Keratinocyte (primary cell): ENCODE data around the gene PLPP1. TPM values are rescaled to one million over a fixed set of nuclear protein-coding genes. Genes with fewer than 3 reads are reported as not detected.

ENCODE experiments used
- DNase-seq: peaks from one replicate; pipeline ENCODE4 v3.0.0-alpha.2; 2011; ENCODE audit warnings: low read depth, missing footprints, low spot score
- FAIRE-seq: peaks from 2 replicates; lab custom pipeline; 2011; peaks lifted over from hg19 to GRCh38; lab: Jason Lieb, UNC
- H2AFZ ChIP-seq: 2 replicates; pipeline ENCODE4 v1.6.0; 2012; ENCODE audit warnings: low read length, control low read depth, inconsistent platforms; ENCODE audit not compliant: control insufficient read depth
- H3K27ac ChIP-seq: 2 replicates; pipeline ENCODE4 v1.5.1; 2011; ENCODE audit warnings: low read length; ENCODE audit not compliant: control insufficient read depth, insufficient read depth
- H3K27me3 ChIP-seq: 3 replicates; pipeline ENCODE4 v1.6.0; 2011; ENCODE audit warnings: low read length; ENCODE audit not compliant: control insufficient read depth, insufficient read depth; ENCODE audit errors: extremely low read depth
- H3K36me3 ChIP-seq, 2 experiments: 2 replicates in 1 of 2; 3 replicates in 1 of 2; pipeline ENCODE4 v1.5.1; 2011; ENCODE audit warnings: low read length in 2 of 2, mild to moderate bottlenecking in 1 of 2; ENCODE audit not compliant: control insufficient read depth in 2 of 2, insufficient read depth in 2 of 2; ENCODE audit errors: extremely low read depth in 1 of 2
- H3K4me1 ChIP-seq: 3 replicates; pipeline ENCODE4 v1.5.1; 2011; ENCODE audit warnings: low read length; ENCODE audit not compliant: control insufficient read depth, insufficient read depth; ENCODE audit errors: extremely low read depth
- H3K4me2 ChIP-seq: 3 replicates; pipeline ENCODE4 v1.6.0; 2011; ENCODE audit warnings: low read depth, low read length; ENCODE audit not compliant: control insufficient read depth, insufficient read depth; ENCODE audit errors: extremely low read depth
- H3K4me3 ChIP-seq, 3 experiments: fragments of 200-600 bp in 1 of 3; sonication (generic) in 1 of 3; 2 replicates in 2 of 3; 3 replicates in 1 of 3; pipeline ENCODE4 v1.5.1; 2011 to 2016; ENCODE audit warnings: low read length in 3 of 3, mild to moderate bottlenecking in 3 of 3, control low read depth in 2 of 3, inconsistent platforms in 1 of 3, low read depth in 1 of 3, mixed read lengths in 1 of 3, mixed run types in 1 of 3, moderate library complexity in 1 of 3; ENCODE audit not compliant: control insufficient read depth in 2 of 3, insufficient read depth in 2 of 3; ENCODE audit errors: extremely low read depth in 1 of 3
- H3K79me2 ChIP-seq: 2 replicates; pipeline ENCODE4 v1.6.0; 2012; ENCODE audit warnings: low read length; ENCODE audit not compliant: control insufficient read depth, insufficient read depth
- H3K9ac ChIP-seq: 3 replicates; pipeline ENCODE4 v1.6.0; 2011; ENCODE audit warnings: low read length; ENCODE audit not compliant: control insufficient read depth, insufficient read depth; ENCODE audit errors: extremely low read depth
- H3K9me1 ChIP-seq: 3 replicates; pipeline ENCODE4 v1.6.0; 2011; ENCODE audit warnings: low read length; ENCODE audit not compliant: control insufficient read depth, insufficient read depth; ENCODE audit errors: extremely low read depth
- H3K9me3 ChIP-seq: 2 replicates; pipeline ENCODE4 v1.5.1; 2012; ENCODE audit warnings: low read depth, low read length; ENCODE audit not compliant: control insufficient read depth
- H4K20me1 ChIP-seq: 3 replicates; pipeline ENCODE4 v1.6.0; 2011; ENCODE audit warnings: low read length; ENCODE audit not compliant: control insufficient read depth, insufficient read depth; ENCODE audit errors: extremely low read depth
- CTCF ChIP-seq, 3 experiments: IDR thresholded peaks in 1 of 3; conservative IDR thresholded peaks in 1 of 3; optimal IDR thresholded peaks in 1 of 3; 2 replicates in 2 of 3; 3 replicates in 1 of 3; pipeline versions ENCODE3 to v1.5.1; 2011; ENCODE audit warnings: low read length in 3 of 3, mild to moderate bottlenecking in 3 of 3, moderate library complexity in 2 of 3, control low read depth in 1 of 3, inconsistent platforms in 1 of 3; ENCODE audit not compliant: insufficient read depth in 2 of 3; ENCODE audit errors: extremely low read depth in 1 of 3
- EZH2 ChIP-seq: IDR thresholded peaks from one replicate; pipeline ENCODE4 v1.6.1; 2012; ENCODE audit warnings: inconsistent platforms, mild to moderate bottlenecking, low read length, moderate library complexity
- dilution Hi-C: fragments of 300-500 bp; cut with MboI; formaldehyde crosslinking; loops from one replicate; pipeline ENCODE4 v1.7.0; 2020; ENCODE audit warnings: low sequenced_read_pairs; ENCODE audit not compliant: extremely low pct_ligation_motif_present
- polyA plus RNA-seq, 5 experiments: library from polyadenylated mRNA; depleted of rRNA in 3 of 5; stranded (reverse) in 3 of 5; stranded (forward) in 1 of 5; unstranded in 1 of 5; fragments of >200 nt; gene quantifications; 1 replicate in 1 of 5; 2 replicates in 3 of 5; 3 replicates in 1 of 5; pipeline versions ENCODE4 v1.2.1 to v1.2.3, GENCODE V29; 2011 to 2012; ENCODE audit warnings: missing spikeins in 2 of 5, low read depth in 1 of 5, low replicate concordance in 1 of 5

PLPP1 gene
- polyA plus RNA-seq, 1 donor (not counting 4 experiments of a cell fraction or from before 2014, with no cell fraction given), result 13.2 TPM

DNA sequence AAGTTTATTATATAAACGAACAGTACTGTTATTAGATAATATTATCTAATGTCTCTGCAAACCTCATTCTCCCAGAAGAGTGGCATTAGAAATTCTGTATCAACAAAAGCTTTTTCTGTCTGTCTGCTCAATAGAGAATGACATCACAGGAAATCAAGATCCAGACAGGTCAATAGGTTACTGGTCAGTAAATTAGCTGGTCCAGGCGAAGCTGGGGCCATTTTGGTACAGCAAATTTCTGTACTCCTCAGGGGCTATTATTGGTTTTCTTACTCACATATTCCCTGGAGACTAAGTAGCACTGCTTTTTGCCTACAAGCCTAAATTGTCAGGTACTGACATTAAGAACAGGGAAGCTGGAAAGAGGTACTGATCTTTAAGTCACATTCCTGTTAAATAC lies 80.5 kb downstream of the PLPP1 start:
- H2AFZ ChIP-seq, result no peak overlapping the region
- DNase-seq (no peak), FAIRE-seq (no peak)
- dilution Hi-C loops, result no loop called here
- H3K36me3 ChIP-seq, result no peaks in the 10 kb centered on the region
- no peak overlapping the region for H3K4me2 ChIP-seq
- no peaks in the 10 kb centered on the region for H3K4me1 ChIP-seq
- H3K27ac ChIP-seq, result no peak overlapping the region
- no peaks in the 10 kb centered on the region for H3K9me3 ChIP-seq
- H3K27me3 ChIP-seq, result no peaks in the 10 kb centered on the region
- TF ChIP-seq CTCF (optimal IDR thresholded peaks at IDR 0.05 in 1 of 3, IDR thresholded peaks at IDR 0.05 in 1 of 3, conservative IDR thresholded peaks at IDR 0.05 in 1 of 3; ENCODE audit: extremely low read depth in 1 of 3, insufficient read depth in 2 of 3, low read length in 3 of 3) (no peak), EZH2 (no peak)
- no peaks in the 10 kb centered on the region for H3K79me2 ChIP-seq
- H3K9me1 ChIP-seq, result no peaks in the 10 kb centered on the region
- no peak overlapping the region for H3K9ac ChIP-seq
- no peak overlapping the region for H3K4me3 ChIP-seq
- no peaks in the 10 kb centered on the region for H4K20me1 ChIP-seq

DNA sequence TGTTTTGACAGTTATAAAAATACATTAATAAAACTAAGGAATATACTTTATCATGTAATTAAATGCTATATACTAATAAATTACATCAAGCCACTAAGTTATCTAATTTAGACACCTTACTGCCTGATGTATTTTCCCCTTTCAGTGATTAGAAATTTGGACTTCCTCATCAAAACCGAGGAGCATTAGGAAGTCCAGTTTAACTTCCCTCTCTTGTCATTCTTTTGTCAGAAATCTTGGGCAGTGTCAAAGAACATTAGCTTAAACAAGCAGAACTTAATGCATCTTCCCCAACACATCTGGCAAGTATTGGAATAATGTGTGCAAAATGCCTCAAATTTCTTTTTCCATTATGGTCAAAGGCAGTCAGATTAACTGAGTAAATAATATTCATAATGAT lies 81.6 kb downstream of the PLPP1 start:
- Histone ChIP-seq H3K9me1 (no peaks in the 10 kb centered on the region), H3K27me3 (no peaks in the 10 kb centered on the region), H3K9ac (no peak overlapping the region), H2AFZ (no peak overlapping the region), H3K27ac (no peak overlapping the region), H3K4me2 (no peak overlapping the region), H3K9me3 (no peaks in the 10 kb centered on the region), H3K79me2 (no peaks in the 10 kb centered on the region), H3K4me1 (no peaks in the 10 kb centered on the region), H4K20me1 (no peaks in the 10 kb centered on the region), H3K4me3 (no peak overlapping the region), H3K36me3 (no peaks in the 10 kb centered on the region)
- dilution Hi-C loops, result no loop called here
- no peak for TF ChIP-seq CTCF (optimal IDR thresholded peaks at IDR 0.05 in 1 of 3, IDR thresholded peaks at IDR 0.05 in 1 of 3, conservative IDR thresholded peaks at IDR 0.05 in 1 of 3; ENCODE audit: extremely low read depth in 1 of 3, insufficient read depth in 2 of 3, low read length in 3 of 3)
- no peak for TF ChIP-seq EZH2
- FAIRE-seq, result no peak
- no peak for DNase-seq
